MM.1S (cell line): ENCODE data around the gene MOB3B.

Source experiments
- CTCF ChIP-seq: fragments of 300-600 bp; sonication (generic); IDR thresholded peaks from 2 replicates; pipeline ENCODE4 v1.5.1; 2016; ENCODE audit warnings: antibody characterized with exemption, low read length, mixed read lengths
- EZH2 ChIP-seq: fragments of 300-600 bp; sonication (generic); optimal IDR thresholded peaks from 2 replicates; pipeline ENCODE3; 2017; ENCODE audit warnings: low read depth, mild to moderate bottlenecking, antibody characterized with exemption, low read length, mixed read lengths

GRCh38 chr9:27337833-27338526 is 191.6 kb downstream of the MOB3B start:
- TF ChIP-seq CTCF: no peak
- no peak for TF ChIP-seq EZH2
